HPDE6-E6E7 (cell line): ENCODE measurements around the gene CLDN1.
A peak's percentile ranks its signal among the peaks of the same experiment; 100 is the strongest.

Experiments
- DNase-seq: peaks from one replicate; pipeline ENCODE4 v3.0.0; 2011; ENCODE audit warnings: missing footprints; ENCODE audit errors: extremely low spot score

CLDN1 gene, protein sequence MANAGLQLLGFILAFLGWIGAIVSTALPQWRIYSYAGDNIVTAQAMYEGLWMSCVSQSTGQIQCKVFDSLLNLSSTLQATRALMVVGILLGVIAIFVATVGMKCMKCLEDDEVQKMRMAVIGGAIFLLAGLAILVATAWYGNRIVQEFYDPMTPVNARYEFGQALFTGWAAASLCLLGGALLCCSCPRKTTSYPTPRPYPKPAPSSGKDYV

GRCh38 chr3:190321789-190322603, at the start of gene CLDN1:
TSS of gene CLDN1 (minus strand) at chr3:190322446. CDS start at chr3:190322206, 240 bp downstream.
- DNase-seq, result peak; percentile 65

- peak; percentile 20 for DNase-seq
These were observed 48.9 kb upstream of the CLDN1 start for GRCh38 chr3:190371152-190371551.

DNA sequence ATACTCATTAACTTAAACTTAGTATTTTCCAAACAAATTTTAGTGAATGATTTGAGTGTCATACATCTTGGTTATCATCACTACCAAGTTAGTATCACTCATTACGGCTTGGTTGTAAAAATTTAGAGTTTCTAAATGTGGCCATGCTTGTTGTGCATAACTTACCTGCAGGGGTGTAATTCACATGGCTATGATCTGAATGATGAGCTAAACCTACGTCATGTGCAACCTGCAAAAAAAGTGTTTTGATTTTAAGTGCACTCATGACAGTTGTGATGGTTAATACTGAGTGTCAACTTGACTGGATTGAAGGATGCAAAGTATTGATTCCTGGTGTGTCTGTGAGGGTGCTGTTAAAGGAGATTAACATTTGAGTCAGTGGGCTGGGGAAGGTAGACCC, 48.1 kb upstream of the CLDN1 start:
- DNase-seq, result no peak

- DNase-seq, result peak; percentile 34
These were observed 47.5 kb upstream of the CLDN1 start for GRCh38 chr3:190369668-190370295.

GRCh38 chr3:190368881-190369280, 46.6 kb upstream of the CLDN1 start:
- DNase-seq, result no peak

GRCh38 chr3:190366133-190366532, 43.9 kb upstream of the CLDN1 start:
- no peak for DNase-seq

GRCh38 chr3:190362258-190362657, 40.0 kb upstream of the CLDN1 start:
- DNase-seq, result no peak

DNA sequence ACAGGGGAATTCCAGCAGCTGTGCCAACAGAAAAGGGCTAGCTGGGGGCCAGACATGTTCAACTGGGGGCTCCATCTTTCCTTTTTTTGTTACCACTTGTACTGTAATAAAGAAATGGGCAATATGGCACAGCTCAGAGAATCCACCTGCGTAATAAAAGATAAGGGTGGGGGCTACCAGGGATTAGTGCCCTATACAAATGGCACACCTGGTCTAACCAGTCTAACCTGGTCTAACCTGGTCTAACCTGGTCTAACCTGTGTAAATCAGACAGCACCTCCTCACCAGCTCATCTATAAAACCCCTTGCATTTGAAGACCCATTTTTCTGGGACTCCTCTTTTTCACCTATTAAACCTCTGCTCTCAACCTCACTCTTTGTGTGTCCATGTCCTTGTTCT, 39.5 kb upstream of the CLDN1 start:
- no peak for DNase-seq

DNA sequence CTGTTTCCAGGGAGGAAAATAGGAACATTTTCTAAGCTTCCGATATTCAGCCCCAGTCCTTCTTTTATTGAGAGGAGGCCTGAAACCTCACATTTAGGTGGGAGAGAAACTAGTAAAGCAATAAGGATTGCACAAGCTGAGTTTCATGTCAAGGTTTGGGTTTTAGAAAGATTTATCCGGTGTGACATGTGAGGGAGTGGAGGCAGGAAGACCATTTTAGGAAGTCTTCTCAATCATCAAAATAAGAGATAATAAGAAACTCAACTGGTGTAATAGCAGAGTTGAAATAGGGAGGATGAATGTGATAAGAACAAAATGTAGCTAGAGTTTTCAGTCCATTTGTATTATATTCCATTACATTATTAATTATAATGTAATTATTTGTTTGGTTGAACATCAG, 38.0 kb upstream of the CLDN1 start:
- no peak for DNase-seq

- no peak for DNase-seq
These were observed 37.6 kb upstream of the CLDN1 start for GRCh38 chr3:190359813-190360212.

DNA sequence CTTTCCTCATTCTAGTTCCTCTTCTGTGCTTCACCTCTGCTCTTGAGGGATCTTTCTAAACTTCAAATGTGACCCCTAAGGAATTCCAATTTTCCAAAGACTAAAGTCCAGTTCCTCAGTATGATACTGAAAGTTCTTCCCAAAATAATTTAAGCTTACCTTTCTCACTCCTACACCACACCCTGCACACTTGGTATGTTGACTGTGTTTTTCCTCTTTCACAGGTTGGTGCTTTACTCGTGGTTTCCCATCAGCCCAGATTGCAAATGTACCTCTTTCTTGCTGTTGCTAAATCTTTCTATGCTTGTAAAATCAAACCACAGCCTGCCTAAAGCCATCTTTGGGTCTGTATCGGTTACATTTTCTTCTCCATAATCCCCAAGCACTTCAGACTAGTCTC, 35.2 kb upstream of the CLDN1 start:
- no peak for DNase-seq

DNA sequence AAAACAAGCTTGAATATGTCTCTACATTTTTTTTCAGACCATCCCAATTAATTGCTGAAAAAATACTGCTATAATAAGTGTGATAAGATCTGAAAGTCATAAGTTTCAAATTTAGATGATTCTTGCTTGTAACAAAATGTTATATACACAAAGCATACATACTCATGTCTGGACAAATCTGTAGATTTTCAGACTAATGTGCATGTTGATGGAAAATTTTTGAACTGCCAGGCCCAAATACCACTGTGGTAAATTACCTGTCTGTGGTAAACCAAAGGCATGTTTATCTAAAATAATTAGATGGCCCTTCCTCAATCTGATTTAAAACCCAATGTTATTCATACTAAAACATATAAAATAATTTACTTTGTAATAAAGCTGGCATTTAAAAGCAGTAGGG, 34.0 kb upstream of the CLDN1 start:
- DNase-seq, result no peak

GRCh38 chr3:190352861-190353457, 30.7 kb upstream of the CLDN1 start:
- no peak for DNase-seq

DNA sequence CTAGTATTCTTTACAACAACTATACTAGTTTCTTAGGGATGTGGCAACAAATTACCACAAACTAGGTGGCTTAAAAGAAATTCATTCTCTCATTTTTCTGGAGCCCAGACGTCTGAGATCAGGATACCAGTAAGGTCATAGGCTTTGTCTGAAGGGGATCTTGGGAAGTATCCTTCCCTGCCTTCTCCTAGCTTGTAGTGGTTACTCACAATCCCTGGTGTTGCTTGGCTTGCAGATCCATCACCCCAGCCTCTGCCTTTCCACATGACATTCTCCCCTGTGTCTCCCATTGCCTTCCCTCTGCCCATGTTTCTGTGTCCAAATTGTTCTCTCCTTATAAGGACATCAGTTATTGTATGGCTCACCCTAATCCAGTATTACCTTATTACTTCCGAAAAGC, 24.3 kb upstream of the CLDN1 start:
- no peak for DNase-seq

- DNase-seq, result no peak
These were observed 23.6 kb upstream of the CLDN1 start for GRCh38 chr3:190345878-190346277.

DNA sequence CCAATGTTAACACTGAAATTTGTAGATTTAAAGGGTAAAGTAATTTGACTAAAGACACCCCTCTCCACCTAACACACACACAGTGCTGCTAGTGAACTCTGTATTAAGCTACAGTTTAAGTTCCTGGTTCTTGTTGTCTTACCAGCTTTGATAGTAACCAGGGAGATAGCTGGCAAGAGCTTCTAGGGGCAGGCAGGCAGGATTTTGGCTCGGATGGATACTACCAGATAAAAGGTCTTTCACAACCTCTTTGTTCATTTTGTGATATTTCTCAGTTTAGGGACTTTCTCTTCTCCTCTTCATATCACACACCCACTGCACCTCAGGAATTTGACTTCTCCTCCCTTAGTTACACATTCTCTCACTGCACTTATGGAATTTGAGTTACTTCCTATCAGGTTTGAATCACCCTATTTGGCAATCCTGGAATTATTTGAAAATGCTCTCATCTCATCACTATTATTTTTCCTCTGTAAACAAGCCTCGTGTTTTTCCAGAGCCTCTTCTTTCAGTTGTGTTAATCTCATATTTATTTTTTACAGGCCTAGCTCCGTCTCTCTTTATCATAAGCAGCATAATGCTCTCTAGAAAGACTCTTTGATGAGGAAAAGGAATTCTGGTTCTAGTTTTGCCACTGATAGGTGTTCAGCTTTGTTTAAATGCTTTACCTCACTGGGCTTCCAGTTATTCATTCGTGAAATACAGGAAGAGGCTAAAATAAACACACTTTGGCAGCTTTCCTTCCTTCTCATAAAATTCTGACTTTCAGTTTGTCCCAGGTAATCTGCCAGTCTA, 23.0 kb upstream of the CLDN1 start:
- DNase-seq, result no peak

DNA sequence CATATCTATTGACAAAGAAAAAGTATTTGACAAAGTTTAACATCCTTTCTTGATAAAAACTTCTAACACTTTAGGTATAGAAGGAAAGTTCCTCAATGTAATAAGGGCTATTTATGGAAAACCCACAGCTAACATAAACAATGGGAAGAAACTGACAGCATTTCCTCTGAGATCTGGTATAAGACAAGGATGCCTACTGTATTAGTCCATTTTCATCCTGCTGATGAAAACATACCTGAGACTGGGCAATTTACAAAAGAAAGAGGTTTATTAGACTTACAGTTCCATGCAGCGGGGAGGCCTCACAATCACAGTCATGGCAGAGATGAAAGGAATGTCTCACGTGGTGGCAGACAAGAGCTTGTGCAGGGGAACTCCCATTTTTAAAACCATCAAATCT, 17.8 kb upstream of the CLDN1 start:
- no peak for DNase-seq

DNA sequence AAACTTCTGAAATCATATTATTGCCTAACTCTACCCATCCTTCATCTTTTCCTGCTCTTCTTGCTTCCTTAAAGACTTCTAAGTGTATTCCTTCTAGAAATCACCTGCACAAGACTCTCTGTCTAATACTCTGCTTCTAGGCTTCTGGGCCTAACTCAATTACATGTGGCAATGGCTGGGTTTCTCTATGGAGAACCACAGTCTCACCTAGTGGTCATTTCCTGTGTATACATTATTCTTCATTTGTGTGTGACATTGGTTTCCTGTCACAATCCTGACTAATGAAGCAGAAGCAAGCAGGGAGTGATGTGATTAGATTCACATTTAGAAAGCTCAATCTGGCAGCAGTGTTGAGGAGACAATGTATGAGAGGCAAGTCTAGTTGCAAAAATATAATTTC, 16.9 kb upstream of the CLDN1 start:
- no peak for DNase-seq

- no peak for DNase-seq
These were observed 16.5 kb upstream of the CLDN1 start for GRCh38 chr3:190338717-190339116.

DNA sequence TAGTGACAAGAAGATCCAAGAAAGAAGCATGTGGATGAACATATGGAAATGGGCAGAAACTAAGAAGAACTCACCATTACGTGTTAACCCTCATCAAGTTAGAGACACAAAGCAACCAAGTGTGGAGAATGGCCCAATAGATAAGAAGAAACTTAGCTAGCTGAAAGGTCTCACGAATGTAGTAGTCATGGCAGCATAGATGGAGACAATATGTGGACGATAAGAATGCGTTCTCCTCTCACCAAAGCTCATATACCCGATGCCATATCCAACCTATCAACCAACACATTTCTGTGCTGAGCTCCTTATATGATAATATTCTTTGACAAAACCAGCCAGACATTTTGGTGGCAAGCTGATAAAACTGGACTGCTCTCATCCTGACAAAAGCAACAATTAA, 15.1 kb upstream of the CLDN1 start:
- no peak for DNase-seq

DNA sequence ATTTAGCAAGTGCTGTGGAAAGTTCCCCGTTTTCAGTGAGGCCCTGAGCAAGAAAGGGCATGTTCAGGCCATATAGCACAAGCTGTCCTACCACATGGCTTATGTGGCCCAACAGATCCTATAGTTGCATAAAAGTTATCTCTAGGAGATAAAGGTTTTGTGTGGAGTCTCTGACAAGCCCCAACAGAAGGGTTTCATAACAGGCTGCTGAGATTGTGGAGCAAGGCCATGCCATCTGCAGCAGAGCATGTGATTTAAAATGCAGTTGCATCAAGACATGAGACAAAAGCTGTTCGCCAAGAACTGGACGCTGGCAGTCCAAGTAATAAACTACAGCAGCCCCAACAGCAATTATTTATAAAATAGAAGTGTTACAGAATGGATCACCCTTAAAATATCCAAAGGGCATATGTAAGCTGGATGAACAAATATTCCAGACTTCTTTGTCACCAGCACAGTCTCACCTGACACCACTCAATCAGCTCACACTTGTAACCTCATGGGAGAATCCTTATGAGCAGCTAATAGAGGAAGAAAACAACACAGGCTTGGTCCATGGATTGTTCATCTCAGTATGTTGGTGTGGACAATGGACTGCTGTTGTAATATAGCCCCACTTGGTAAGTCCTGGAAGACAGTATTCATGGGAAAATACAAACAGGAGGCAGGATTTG, 14.4 kb upstream of the CLDN1 start:
- DNase-seq, result no peak
